ENCODE results near the gene COX19.

GRCh38 chr7:991729-992656, 16.6 kb upstream of the COX19 start:
- TF ChIP-seq SP1 (IDR thresholded peaks at IDR 0.05) = no peak
- no peak for TF ChIP-seq FOXM1 (IDR thresholded peaks at IDR 0.05; ENCODE audit: borderline replicate concordance)
- TF ChIP-seq FOXA1 (IDR thresholded peaks at IDR 0.05) = no peak
- no peak for TF ChIP-seq BHLHE40 (IDR thresholded peaks at IDR 0.05; ENCODE audit: borderline replicate concordance)
- no peak for TF ChIP-seq FOXK2 (IDR thresholded peaks at IDR 0.05)
- no peak for TF ChIP-seq ZNF384 (IDR thresholded peaks at IDR 0.05)
- TF ChIP-seq ARNT (IDR thresholded peaks at IDR 0.05) = no peak
- TF ChIP-seq PKNOX1 (IDR thresholded peaks at IDR 0.05) = no peak
- no peak for TF ChIP-seq NFRKB (IDR thresholded peaks at IDR 0.05)
- TF ChIP-seq SUZ12 (IDR thresholded peaks at IDR 0.05) = no peak
- TF ChIP-seq HDGF (IDR thresholded peaks at IDR 0.05; ENCODE audit: borderline replicate concordance) = no peak

Data from HEK293T (cell line).